ENCODE results near the gene ZC3H7A. TPM values are rescaled to one million over a fixed set of nuclear protein-coding genes. Genes with fewer than 3 reads are reported as not detected.

The ZC3H7A gene
- total and polyA plus RNA-seq, 2 of the 8 experiments (the other 6 are each of a cell fraction or from before 2014, with no cell fraction given) = 32.0 to 55.9 TPM

- TF ChIP-seq ZNF274 (IDR thresholded peaks at IDR 0.05; ENCODE audit: borderline replicate concordance, extremely low read depth, low read length) (no peak), POLR2AphosphoS5 (IDR thresholded peaks at IDR 0.05; ENCODE audit: low read depth, low read length) (no peak), KDM5A (IDR thresholded peaks at IDR 0.05; ENCODE audit: low read length) (no peak), SP2 (IDR thresholded peaks at IDR 0.05; ENCODE audit: low read length) (no peak), EGR1 (IDR thresholded peaks at IDR 0.05; ENCODE audit: borderline replicate concordance, low read depth, low read length) (no peak), CTCF (IDR thresholded peaks at IDR 0.05; ENCODE audit: control extremely low read depth in 1 of 3, insufficient read depth in 1 of 3, low read depth in 1 of 3, low read length in 3 of 3) (no peak), CEBPB (IDR thresholded peaks at IDR 0.05; ENCODE audit: low read depth, low read length) (no peak), TCF12 (IDR thresholded peaks at IDR 0.05; ENCODE audit: low read depth, low read length) (no peak)
These were observed 4.4 kb downstream of the ZC3H7A start (continued) for GRCh38 chr16:11792410-11793241.
